SK-N-SH (cell line): ENCODE results near the gene ACTN4. TPM values are rescaled to one million over a fixed set of nuclear protein-coding genes. Genes with fewer than 3 reads are reported as not detected.

Experiments
- CTCF ChIA-PET: fragments of 300-600, 350-600 bp; formaldehyde crosslinking; extraction: SDS; loops from one replicate; lab custom pipeline; 2021; lab: Yijun Ruan, JAX
- POLR2A ChIA-PET: fragments of 350-600 bp; sonication (Branson Sonifier 250); formaldehyde crosslinking; extraction: SDS; loops from one replicate; lab custom pipeline; 2020; ENCODE audit warnings: antibody characterized with exemption, inconsistent platforms; lab: Yijun Ruan, JAX
- DNase-seq: peaks from one replicate; pipeline ENCODE4 v3.0.0; 2012
- H2AFZ ChIP-seq: fragments of 200-600 bp; sonication (generic); 2 replicates; pipeline ENCODE4 v1.8.1; 2016; ENCODE audit warnings: antibody characterized with exemption, mild to moderate bottlenecking, low read depth
- H3F3A ChIP-seq: fragments of 200-600 bp; sonication (generic); replicated peaks from 2 replicates; pipeline ENCODE3; 2016; ENCODE audit warnings: antibody characterized with exemption, mild to moderate bottlenecking; ENCODE audit not compliant: insufficient read depth
- H3K27ac ChIP-seq, 2 experiments: fragments of 200-500 bp in 1 of 2; fragments of 200-600 bp in 1 of 2; sonication (Bioruptor generic) in 1 of 2; sonication (generic), shearing (Covaris generic) in 1 of 2; 2 replicates each; pipeline versions ENCODE4 v1.5.1 to v1.6.1; 2014 to 2016; ENCODE audit warnings: low read depth in 2 of 2, inconsistent platforms in 1 of 2, low read length in 1 of 2, mild to moderate bottlenecking in 1 of 2, mixed read lengths in 1 of 2
- H3K27me3 ChIP-seq: fragments of 200-600 bp; sonication (generic), shearing (Covaris generic); 2 replicates; pipeline ENCODE4 v1.6.1; 2016; ENCODE audit warnings: mixed run types; ENCODE audit not compliant: insufficient read depth
- H3K36me3 ChIP-seq, 2 experiments: fragments of 200-500 bp in 1 of 2; fragments of 200-600 bp in 1 of 2; sonication (Bioruptor generic) in 1 of 2; sonication (generic) in 1 of 2; replicated peaks in 1 of 2; 2 replicates each; pipeline versions ENCODE3 to v1.5.1; 2014 to 2016; ENCODE audit warnings: low read length in 1 of 2, mild to moderate bottlenecking in 1 of 2; ENCODE audit not compliant: insufficient read depth in 2 of 2, control insufficient read depth in 1 of 2
- H3K4me1 ChIP-seq, 2 experiments: fragments of 200-500 bp in 1 of 2; fragments of 200-600 bp in 1 of 2; sonication (Bioruptor generic) in 1 of 2; sonication (generic), shearing (Covaris generic) in 1 of 2; 2 replicates each; pipeline versions ENCODE4 v1.5.1 to v1.6.1; 2014 to 2016; ENCODE audit warnings: low read depth in 1 of 2, low read length in 1 of 2, mixed run types in 1 of 2; ENCODE audit not compliant: insufficient read depth in 2 of 2, control insufficient read depth in 1 of 2
- H3K4me2 ChIP-seq: fragments of 200-600 bp; sonication (generic), shearing (Covaris generic); 2 replicates; pipeline ENCODE4 v1.6.1; 2017; ENCODE audit warnings: mixed run types
- H3K4me3 ChIP-seq, 2 experiments: fragments of 200-500 bp in 1 of 2; fragments of 200-600 bp in 1 of 2; sonication (Bioruptor generic) in 1 of 2; sonication (generic), shearing (Covaris generic) in 1 of 2; 2 replicates each; pipeline versions ENCODE4 v1.5.1 to v1.8.1; 2014 to 2016; ENCODE audit warnings: low read depth in 2 of 2, inconsistent platforms in 1 of 2, low read length in 1 of 2, mild to moderate bottlenecking in 1 of 2, mixed read lengths in 1 of 2, moderate library complexity in 1 of 2
- H3K79me2 ChIP-seq: fragments of 200-600 bp; sonication (generic); 2 replicates; pipeline ENCODE4 v1.8.1; 2017; ENCODE audit warnings: mild to moderate bottlenecking; ENCODE audit not compliant: insufficient read depth
- H3K9ac ChIP-seq: fragments of 200-600 bp; sonication (generic); 2 replicates; pipeline ENCODE4 v1.6.1; 2017; ENCODE audit warnings: mixed run types
- H3K9me2 ChIP-seq: fragments of 200-600 bp; sonication (generic); 2 replicates; pipeline ENCODE4 v1.6.1; 2017; ENCODE audit warnings: mixed run types
- H3K9me3 ChIP-seq: fragments of 200-600 bp; sonication (generic); 2 replicates; pipeline ENCODE4 v1.6.1; 2017; ENCODE audit warnings: mixed run types, mild to moderate bottlenecking, moderate library complexity
- H4K20me1 ChIP-seq: fragments of 200-600 bp; sonication (generic); 2 replicates; pipeline ENCODE4 v1.6.1; 2017; ENCODE audit warnings: mild to moderate bottlenecking, mixed run types; ENCODE audit not compliant: insufficient read depth
- FOXM1 ChIP-seq: IDR thresholded peaks from 2 replicates; pipeline ENCODE4 v1.4.0; 2012; ENCODE audit warnings: low read depth, mild to moderate bottlenecking
- GABPA ChIP-seq: IDR thresholded peaks from 2 replicates; pipeline ENCODE4 v1.4.0; 2012; ENCODE audit warnings: low read depth, mild to moderate bottlenecking
- RAD21 ChIP-seq: IDR thresholded peaks from 2 replicates; pipeline ENCODE4 v1.6.1; 2012; ENCODE audit warnings: mild to moderate bottlenecking, low read length
- TEAD4 ChIP-seq: IDR thresholded peaks from 2 replicates; pipeline ENCODE4 v1.4.0; 2012; ENCODE audit warnings: mild to moderate bottlenecking, borderline replicate concordance; ENCODE audit not compliant: insufficient read depth
- WGBS: methylation state at CpG from one replicate; pipeline ENCODE4 v1.1.6; 2017; ENCODE audit warnings: low lambda C conversion rate; 5-methylcytosine and 5-hydroxymethylcytosine counted together
- polyA plus RNA-seq, 3 experiments: library from polyadenylated mRNA; depleted of rRNA; stranded (reverse); fragments of >200 nt; gene quantifications; 2 replicates each; pipeline ENCODE4 v1.2.3, GENCODE V29; 2012
- TF ChIP-seq, protein P1 (sequence below): IDR thresholded peaks from 2 replicates; pipeline ENCODE4 v1.4.0; 2012; ENCODE audit warnings: low read depth
- TF ChIP-seq, protein P2 (sequence below): IDR thresholded peaks from 2 replicates; pipeline ENCODE4 v1.6.1; 2012; ENCODE audit warnings: mild to moderate bottlenecking, low read depth, low read length, moderate library complexity

ACTN4 gene
- polyA plus RNA-seq, 1 of the 3 experiments (the other 2 are of a cell fraction) = 598 TPM

DNA sequence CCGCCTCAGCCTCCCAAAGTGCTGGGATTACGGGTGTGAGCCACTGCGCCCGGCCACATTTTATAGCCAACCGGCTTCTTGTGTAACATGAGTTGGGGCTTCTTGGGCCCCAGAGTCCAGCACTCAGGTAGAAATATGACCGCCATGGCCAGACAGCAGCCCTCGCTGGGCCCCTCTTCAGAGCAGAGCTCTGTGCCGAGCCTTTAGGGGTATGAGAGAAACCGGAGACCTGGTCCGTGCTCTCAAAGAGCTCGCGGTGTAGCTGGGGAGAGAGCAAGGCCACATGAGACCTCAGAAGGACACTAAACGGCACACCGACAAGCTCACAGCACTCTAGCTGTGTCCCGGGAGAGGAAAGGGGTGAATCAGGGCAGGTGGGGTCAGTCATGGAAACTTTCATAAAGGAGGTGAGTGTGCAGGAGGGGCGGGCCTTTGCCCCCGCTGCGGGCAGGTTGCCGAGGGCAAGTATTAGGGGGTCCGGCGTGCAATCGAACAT, 15.8 kb downstream of the ACTN4 start:
- Histone ChIP-seq H3K9me3 (no peaks in the 10 kb centered on the region), H3F3A (peaks cover 48% of the 10 kb centered on the region), H3K79me2 (peaks cover 95% of the 10 kb centered on the region), H3K36me3 (peaks cover 3 to 6% of the 10 kb centered on the region in 2 experiments), H3K9me2 (no peaks in the 10 kb centered on the region), H3K4me1 (peaks cover 43 to 71% of the 10 kb centered on the region in 2 experiments), H2AFZ (no peak overlapping the region), H3K4me2 (no peak overlapping the region), H3K27me3 (no peaks in the 10 kb centered on the region), H4K20me1 (peaks cover 32% of the 10 kb centered on the region), H3K27ac (peak overlapping the region; percentile 5 to 86; a peak in 1 of 4 replicates), H3K9ac (no peak overlapping the region), H3K4me3 (no peak overlapping the region)
- ChIA-PET CTCF (interaction anchor here (1.0 to 1.5 kb wide), 2 partner anchors 29 to 266 kb away, joined by 3 read pairs; no protein-coding TSS in a partner anchor), POLR2A (no interaction called here)
- no peak for TF ChIP-seq RAD21
- no peak for DNase-seq
- 98% methylated on average over 22 of the region's 22 CpGs for WGBS

DNA sequence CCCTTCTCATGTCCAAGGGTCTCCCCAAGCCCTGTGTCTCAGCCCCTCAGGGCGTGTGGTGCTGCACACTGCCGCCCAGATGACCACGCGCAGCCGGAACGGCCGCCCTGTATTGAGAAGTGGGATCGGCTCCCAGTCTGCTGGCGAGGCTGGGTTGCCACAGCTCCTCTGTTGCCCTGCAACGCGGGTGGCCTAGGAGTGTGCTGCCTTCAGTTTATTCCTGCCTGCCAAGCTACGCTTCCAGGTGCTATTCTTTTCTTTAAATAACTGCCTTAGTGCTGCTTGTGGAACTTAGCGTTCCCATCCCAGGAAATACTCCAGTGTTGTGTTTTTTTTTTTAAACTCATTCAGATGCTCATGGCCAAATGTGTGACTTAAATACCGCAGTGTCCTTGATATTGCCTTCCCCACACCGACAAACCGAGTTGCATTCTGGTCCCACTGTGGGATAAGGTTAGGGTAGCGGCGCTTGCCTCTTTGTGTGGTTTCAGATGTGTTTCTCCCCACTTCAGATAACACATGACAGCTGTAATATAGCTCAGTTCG, 16.6 kb downstream of the ACTN4 start:
- WGBS = 92% methylated on average over 19 of the region's 19 CpGs
- ChIA-PET CTCF (interaction anchor here (1.3 kb wide), 1 partner anchor 15 kb away, joined by 3 read pairs; no protein-coding TSS in a partner anchor), POLR2A (no interaction called here)
- no peak for TF ChIP-seq TEAD4
- TF ChIP-seq FOXM1 = no peak
- TF ChIP-seq, protein P1, sequence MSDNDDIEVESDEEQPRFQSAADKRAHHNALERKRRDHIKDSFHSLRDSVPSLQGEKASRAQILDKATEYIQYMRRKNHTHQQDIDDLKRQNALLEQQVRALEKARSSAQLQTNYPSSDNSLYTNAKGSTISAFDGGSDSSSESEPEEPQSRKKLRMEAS = no peak
- no peak for TF ChIP-seq GABPA
- TF ChIP-seq, protein P2, sequence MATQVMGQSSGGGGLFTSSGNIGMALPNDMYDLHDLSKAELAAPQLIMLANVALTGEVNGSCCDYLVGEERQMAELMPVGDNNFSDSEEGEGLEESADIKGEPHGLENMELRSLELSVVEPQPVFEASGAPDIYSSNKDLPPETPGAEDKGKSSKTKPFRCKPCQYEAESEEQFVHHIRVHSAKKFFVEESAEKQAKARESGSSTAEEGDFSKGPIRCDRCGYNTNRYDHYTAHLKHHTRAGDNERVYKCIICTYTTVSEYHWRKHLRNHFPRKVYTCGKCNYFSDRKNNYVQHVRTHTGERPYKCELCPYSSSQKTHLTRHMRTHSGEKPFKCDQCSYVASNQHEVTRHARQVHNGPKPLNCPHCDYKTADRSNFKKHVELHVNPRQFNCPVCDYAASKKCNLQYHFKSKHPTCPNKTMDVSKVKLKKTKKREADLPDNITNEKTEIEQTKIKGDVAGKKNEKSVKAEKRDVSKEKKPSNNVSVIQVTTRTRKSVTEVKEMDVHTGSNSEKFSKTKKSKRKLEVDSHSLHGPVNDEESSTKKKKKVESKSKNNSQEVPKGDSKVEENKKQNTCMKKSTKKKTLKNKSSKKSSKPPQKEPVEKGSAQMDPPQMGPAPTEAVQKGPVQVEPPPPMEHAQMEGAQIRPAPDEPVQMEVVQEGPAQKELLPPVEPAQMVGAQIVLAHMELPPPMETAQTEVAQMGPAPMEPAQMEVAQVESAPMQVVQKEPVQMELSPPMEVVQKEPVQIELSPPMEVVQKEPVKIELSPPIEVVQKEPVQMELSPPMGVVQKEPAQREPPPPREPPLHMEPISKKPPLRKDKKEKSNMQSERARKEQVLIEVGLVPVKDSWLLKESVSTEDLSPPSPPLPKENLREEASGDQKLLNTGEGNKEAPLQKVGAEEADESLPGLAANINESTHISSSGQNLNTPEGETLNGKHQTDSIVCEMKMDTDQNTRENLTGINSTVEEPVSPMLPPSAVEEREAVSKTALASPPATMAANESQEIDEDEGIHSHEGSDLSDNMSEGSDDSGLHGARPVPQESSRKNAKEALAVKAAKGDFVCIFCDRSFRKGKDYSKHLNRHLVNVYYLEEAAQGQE = no peak
- Histone ChIP-seq H3K9ac (peak overlapping the region; percentile 2; the same call in 1 of the 2 replicates), H3K9me3 (no peaks in the 10 kb centered on the region), H3K27ac (peak overlapping the region; percentile 13 to 86; a peak in 3 of 4 replicates), H4K20me1 (peaks cover 41% of the 10 kb centered on the region), H3K36me3 (peaks cover 3 to 12% of the 10 kb centered on the region in 2 experiments), H3F3A (peaks cover 44% of the 10 kb centered on the region), H3K4me1 (peaks cover 43 to 76% of the 10 kb centered on the region in 2 experiments), H3K4me2 (peak overlapping the region; percentile 69; the same call in 1 of the 2 replicates), H3K79me2 (peaks cover 100% of the 10 kb centered on the region), H3K4me3 (no peak overlapping the region), H2AFZ (no peak overlapping the region), H3K9me2 (no peaks in the 10 kb centered on the region), H3K27me3 (no peaks in the 10 kb centered on the region)
- no peak for DNase-seq
